HL-60 (cell line): ENCODE data around the gene SFTPB.

Experiments used
- POLR2AphosphoS5 ChIP-seq: IDR thresholded peaks from 2 replicates; pipeline ENCODE4 v1.6.1; 2012; ENCODE audit warnings: low read depth
- TF ChIP-seq, protein P1 (sequence below): IDR thresholded peaks from one replicate; pipeline ENCODE4 v1.5.1; 2011; ENCODE audit warnings: low read length, control low read depth, inconsistent platforms; ENCODE audit not compliant: insufficient read depth

DNA sequence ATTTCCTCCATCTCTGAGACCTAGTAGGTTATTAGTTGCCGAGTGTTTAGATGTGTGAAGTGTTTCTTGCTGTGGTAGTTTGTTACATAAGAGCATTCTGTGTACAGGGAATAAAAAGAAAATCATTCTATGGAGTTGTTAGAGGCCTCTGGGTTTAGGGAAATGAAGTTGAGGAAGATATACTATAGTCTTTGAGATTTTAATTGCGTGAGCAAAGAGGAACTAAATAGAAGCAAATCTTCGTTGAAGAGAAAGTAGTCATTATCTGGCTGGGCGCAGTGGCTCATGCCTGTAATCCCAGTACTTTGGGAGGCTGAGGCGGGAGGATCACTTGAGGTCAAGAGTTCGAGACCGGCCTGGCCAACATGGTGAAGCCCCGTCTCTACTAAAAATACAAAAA, 33.0 kb downstream of the SFTPB start:
- TF ChIP-seq, protein P1, sequence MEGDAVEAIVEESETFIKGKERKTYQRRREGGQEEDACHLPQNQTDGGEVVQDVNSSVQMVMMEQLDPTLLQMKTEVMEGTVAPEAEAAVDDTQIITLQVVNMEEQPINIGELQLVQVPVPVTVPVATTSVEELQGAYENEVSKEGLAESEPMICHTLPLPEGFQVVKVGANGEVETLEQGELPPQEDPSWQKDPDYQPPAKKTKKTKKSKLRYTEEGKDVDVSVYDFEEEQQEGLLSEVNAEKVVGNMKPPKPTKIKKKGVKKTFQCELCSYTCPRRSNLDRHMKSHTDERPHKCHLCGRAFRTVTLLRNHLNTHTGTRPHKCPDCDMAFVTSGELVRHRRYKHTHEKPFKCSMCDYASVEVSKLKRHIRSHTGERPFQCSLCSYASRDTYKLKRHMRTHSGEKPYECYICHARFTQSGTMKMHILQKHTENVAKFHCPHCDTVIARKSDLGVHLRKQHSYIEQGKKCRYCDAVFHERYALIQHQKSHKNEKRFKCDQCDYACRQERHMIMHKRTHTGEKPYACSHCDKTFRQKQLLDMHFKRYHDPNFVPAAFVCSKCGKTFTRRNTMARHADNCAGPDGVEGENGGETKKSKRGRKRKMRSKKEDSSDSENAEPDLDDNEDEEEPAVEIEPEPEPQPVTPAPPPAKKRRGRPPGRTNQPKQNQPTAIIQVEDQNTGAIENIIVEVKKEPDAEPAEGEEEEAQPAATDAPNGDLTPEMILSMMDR: no peak
- TF ChIP-seq POLR2AphosphoS5: no peak
